C4-2B (cell line): ENCODE results near the gene ZNF423.

ENCODE experiments used
- H3K27ac ChIP-seq: fragments of 450-650 bp; 2 replicates; pipeline ENCODE4 v1.5.1; 2017
- ZFX ChIP-seq: fragments of 450-650 bp; IDR thresholded peaks from 2 replicates; pipeline ENCODE4 v1.6.1; 2017
- TF ChIP-seq, protein P1 (sequence below): fragments of 450-650 bp; conservative IDR thresholded peaks from 2 replicates; pipeline ENCODE4 v1.5.1; 2017; ENCODE audit warnings: mild to moderate bottlenecking

The ZNF423 gene

DNA sequence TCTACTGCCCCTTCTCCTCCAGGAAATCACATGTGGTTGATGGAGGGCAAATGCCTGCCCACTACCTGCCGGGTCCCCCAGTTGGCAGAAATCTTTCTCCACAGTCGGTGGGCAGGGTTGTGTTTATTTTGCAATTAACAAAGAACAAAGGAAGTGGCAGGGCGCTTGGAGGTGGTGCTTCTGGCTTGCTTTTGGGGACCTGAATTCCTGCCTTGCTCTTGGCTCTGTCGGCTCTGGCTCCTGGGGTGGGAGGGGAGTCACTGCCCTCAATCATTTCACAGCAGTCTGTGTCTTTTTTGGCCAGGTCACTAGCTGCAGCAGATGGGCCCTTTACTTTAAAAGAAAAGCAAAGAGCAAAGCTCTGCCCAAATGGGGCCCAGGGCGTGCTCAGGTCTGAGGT, 413.1 kb downstream of the ZNF423 start:
- no peak overlapping the region for H3K27ac ChIP-seq
- TF ChIP-seq ZFX = no peak
- TF ChIP-seq, protein P1, sequence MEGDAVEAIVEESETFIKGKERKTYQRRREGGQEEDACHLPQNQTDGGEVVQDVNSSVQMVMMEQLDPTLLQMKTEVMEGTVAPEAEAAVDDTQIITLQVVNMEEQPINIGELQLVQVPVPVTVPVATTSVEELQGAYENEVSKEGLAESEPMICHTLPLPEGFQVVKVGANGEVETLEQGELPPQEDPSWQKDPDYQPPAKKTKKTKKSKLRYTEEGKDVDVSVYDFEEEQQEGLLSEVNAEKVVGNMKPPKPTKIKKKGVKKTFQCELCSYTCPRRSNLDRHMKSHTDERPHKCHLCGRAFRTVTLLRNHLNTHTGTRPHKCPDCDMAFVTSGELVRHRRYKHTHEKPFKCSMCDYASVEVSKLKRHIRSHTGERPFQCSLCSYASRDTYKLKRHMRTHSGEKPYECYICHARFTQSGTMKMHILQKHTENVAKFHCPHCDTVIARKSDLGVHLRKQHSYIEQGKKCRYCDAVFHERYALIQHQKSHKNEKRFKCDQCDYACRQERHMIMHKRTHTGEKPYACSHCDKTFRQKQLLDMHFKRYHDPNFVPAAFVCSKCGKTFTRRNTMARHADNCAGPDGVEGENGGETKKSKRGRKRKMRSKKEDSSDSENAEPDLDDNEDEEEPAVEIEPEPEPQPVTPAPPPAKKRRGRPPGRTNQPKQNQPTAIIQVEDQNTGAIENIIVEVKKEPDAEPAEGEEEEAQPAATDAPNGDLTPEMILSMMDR = no peak

DNA sequence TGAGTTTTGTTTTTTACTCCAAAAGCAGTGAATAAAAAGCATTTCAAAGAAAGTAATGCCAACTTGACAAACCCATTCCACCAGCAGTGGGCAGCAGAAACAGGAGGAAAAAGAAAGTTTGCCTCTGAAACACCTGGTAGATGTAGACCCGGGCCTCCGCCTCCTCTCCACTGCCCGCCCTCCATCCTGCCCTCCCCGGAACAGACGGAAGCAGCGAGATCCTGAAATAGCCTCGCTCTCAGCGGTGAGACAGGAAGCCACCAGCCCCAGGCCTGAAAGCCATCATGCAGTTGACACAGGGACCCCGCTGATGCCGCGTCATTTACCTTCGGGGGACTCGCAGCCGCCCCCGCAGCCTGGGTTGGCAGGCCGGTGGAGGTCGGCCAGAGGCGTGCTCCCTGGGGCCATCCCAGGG, 414.5 kb downstream of the ZNF423 start:
- no peak overlapping the region for H3K27ac ChIP-seq
- TF ChIP-seq, protein P1 = peak; percentile 22
- no peak for TF ChIP-seq ZFX

- no peak for TF ChIP-seq ZFX
- TF ChIP-seq, protein P1 = no peak
- no peak overlapping the region for H3K27ac ChIP-seq
Observed at GRCh38 chr16:49440156-49441065, 415.5 kb downstream of the ZNF423 start.

GRCh38 chr16:49439676-49440075, 416.2 kb downstream of the ZNF423 start:
- no peak for TF ChIP-seq ZFX
- TF ChIP-seq, protein P1 = no peak
- H3K27ac ChIP-seq = no peak overlapping the region

DNA sequence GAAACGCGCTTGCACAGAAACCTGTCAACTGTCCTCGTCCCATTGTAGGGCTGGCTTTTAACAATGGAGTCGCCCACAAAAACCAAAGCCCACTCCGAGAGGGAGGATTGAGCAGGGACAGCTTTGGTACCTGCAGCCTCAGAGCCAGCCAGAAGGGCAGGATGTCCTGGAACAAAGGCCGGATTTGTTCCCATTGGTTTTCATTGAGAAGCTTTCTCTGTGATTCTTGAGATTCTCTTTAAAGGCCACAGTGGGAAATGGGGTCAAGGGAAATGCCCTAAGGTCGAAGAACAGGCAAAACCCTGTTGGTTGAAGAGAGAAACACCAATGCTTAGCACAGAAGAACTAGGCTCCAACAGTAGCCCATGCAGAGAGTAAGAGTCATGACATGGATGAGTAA, 416.9 kb downstream of the ZNF423 start:
- TF ChIP-seq ZFX = no peak
- TF ChIP-seq, protein P1 = no peak

More for the DNA sequence above, 416.9 kb downstream of the ZNF423 start:
- no peak overlapping the region for H3K27ac ChIP-seq
